Sigmoid colon (tissue), 4 donors: ENCODE measurements around the gene KRT36.

Source experiments
- EP300 ChIP-seq, 4 donors: sonication (generic); formaldehyde crosslinking; IDR thresholded peaks; one replicate each; pipeline ENCODE4 v1.6.1; 2017; ENCODE audit warnings: antibody characterized with exemption in 4 of 4
- POLR2AphosphoS5 ChIP-seq, 4 donors: sonication (generic); formaldehyde crosslinking; IDR thresholded peaks; one replicate each; pipeline ENCODE4 v1.6.1; 2017; ENCODE audit warnings: antibody characterized with exemption in 4 of 4
- TF ChIP-seq, protein P1 (sequence below), 4 experiments: fragments of 450-650 bp in 3 of 4; fragments of 200-600 bp in 1 of 4; IDR thresholded peaks; one replicate each; pipeline ENCODE4 v1.5.1; 2016 to 2019; ENCODE audit warnings: antibody characterized with exemption in 4 of 4, mild to moderate bottlenecking in 3 of 4, moderate library complexity in 2 of 4

- TF ChIP-seq, protein P1, sequence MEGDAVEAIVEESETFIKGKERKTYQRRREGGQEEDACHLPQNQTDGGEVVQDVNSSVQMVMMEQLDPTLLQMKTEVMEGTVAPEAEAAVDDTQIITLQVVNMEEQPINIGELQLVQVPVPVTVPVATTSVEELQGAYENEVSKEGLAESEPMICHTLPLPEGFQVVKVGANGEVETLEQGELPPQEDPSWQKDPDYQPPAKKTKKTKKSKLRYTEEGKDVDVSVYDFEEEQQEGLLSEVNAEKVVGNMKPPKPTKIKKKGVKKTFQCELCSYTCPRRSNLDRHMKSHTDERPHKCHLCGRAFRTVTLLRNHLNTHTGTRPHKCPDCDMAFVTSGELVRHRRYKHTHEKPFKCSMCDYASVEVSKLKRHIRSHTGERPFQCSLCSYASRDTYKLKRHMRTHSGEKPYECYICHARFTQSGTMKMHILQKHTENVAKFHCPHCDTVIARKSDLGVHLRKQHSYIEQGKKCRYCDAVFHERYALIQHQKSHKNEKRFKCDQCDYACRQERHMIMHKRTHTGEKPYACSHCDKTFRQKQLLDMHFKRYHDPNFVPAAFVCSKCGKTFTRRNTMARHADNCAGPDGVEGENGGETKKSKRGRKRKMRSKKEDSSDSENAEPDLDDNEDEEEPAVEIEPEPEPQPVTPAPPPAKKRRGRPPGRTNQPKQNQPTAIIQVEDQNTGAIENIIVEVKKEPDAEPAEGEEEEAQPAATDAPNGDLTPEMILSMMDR (IDR thresholded peaks at IDR 0.05) = no peak
- TF ChIP-seq EP300 (IDR thresholded peaks at IDR 0.05) (no peak), POLR2AphosphoS5 (IDR thresholded peaks at IDR 0.05) (no peak)
Observed at GRCh38 chr17:41511116-41511515, 21.4 kb upstream of the KRT36 start.
